ENCODE results near the gene SEPTIN1.

DNA sequence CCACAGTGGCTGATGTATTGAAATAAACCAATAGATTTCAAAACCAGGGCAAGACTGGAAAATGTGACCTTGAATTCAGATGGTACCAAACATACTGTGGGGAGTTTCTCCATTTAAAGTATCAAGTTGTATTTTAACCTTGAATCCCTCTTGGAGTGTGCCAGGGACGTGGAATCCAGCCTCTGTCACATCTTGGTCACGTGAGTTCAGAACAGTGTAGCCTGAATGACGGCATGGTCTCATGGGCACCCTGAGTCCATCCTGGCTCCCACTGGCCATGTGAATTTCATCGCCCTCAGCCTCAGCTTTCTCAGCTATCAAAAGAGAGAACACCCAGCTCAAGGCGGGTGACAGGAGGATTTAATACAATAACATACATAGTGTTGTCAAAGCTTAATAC, 31.8 kb upstream of the SEPTIN1 start:
- TF ChIP-seq CTCF (IDR thresholded peaks at IDR 0.05; ENCODE audit: low read length) (no peak), EZH2 (IDR thresholded peaks at IDR 0.05; ENCODE audit: borderline replicate concordance, low read length) (no peak)

Measured in OCI-LY1 (cell line).